ENCODE data around the gene POU2AF2.

Gene POU2AF2

GRCh38 chr11:111305162-111305802, 59.8 kb downstream of the POU2AF2 start:
- TF ChIP-seq CTCF (IDR thresholded peaks at IDR 0.05; ENCODE audit: extremely low read depth, insufficient read depth, missing control alignments) = no peak
- DNase-seq (ENCODE audit: low spot score) = no peak
- in situ Hi-C loops (cut with MboI; ENCODE audit: low pct_unique_long_range_greater_than_20kb, low sequenced_read_pairs, unreplicated experiment) = no loop called here

GRCh38 chr11:111305876-111306275, 60.4 kb downstream of the POU2AF2 start:
- no peak for DNase-seq (ENCODE audit: low spot score)
- in situ Hi-C loops (cut with MboI; ENCODE audit: low pct_unique_long_range_greater_than_20kb, low sequenced_read_pairs, unreplicated experiment) = no loop called here
- TF ChIP-seq CTCF (IDR thresholded peaks at IDR 0.05; ENCODE audit: extremely low read depth, insufficient read depth, missing control alignments) = no peak

- TF ChIP-seq CTCF (IDR thresholded peaks at IDR 0.05; ENCODE audit: extremely low read depth, insufficient read depth, missing control alignments) = no peak
Observed at GRCh38 chr11:111306321-111306720, 60.8 kb downstream of the POU2AF2 start.

GRCh38 chr11:111307472-111308108, 62.1 kb downstream of the POU2AF2 start:
- DNase-seq (ENCODE audit: low spot score) = no peak
- in situ Hi-C loops (cut with MboI; ENCODE audit: low pct_unique_long_range_greater_than_20kb, low sequenced_read_pairs, unreplicated experiment) = no loop called here

More at GRCh38 chr11:111306321-111306720, 60.8 kb downstream of the POU2AF2 start:
- DNase-seq (ENCODE audit: low spot score) = no peak
- in situ Hi-C loops (cut with MboI; ENCODE audit: low pct_unique_long_range_greater_than_20kb, low sequenced_read_pairs, unreplicated experiment) = no loop called here

GRCh38 chr11:111308140-111308539, 62.6 kb downstream of the POU2AF2 start:
- in situ Hi-C loops (cut with MboI; ENCODE audit: low pct_unique_long_range_greater_than_20kb, low sequenced_read_pairs, unreplicated experiment) = no loop called here
- no peak for DNase-seq (ENCODE audit: low spot score)
- no peak for TF ChIP-seq CTCF (IDR thresholded peaks at IDR 0.05; ENCODE audit: extremely low read depth, insufficient read depth, missing control alignments)

More at GRCh38 chr11:111307472-111308108, 62.1 kb downstream of the POU2AF2 start:
- no peak for TF ChIP-seq CTCF (IDR thresholded peaks at IDR 0.05; ENCODE audit: extremely low read depth, insufficient read depth, missing control alignments)

GRCh38 chr11:111309215-111309915, 63.8 kb downstream of the POU2AF2 start:
- DNase-seq (ENCODE audit: low spot score) = no peak
- in situ Hi-C loops (cut with MboI; ENCODE audit: low pct_unique_long_range_greater_than_20kb, low sequenced_read_pairs, unreplicated experiment) = no loop called here
- TF ChIP-seq CTCF (IDR thresholded peaks at IDR 0.05; ENCODE audit: extremely low read depth, insufficient read depth, missing control alignments) = no peak

All from GM13977 (cell line).